NCI-H2107 treated with DMSO at 0.1 percent for 48 hours (cell line): ENCODE results near the gene GLT6D1.

Experiments
- DNase-seq: peaks from one replicate; lab custom pipeline; 2025; ENCODE audit not compliant: unreplicated experiment; lab: John Stamatoyannopoulos, UW

The GLT6D1 gene

GRCh38 chr9:135665795-135666189, 26.5 kb upstream of the GLT6D1 start:
- DNase-seq = no peak

GRCh38 chr9:135664801-135665794, 25.8 kb upstream of the GLT6D1 start:
- no peak for DNase-seq

GRCh38 chr9:135664266-135664665, 24.9 kb upstream of the GLT6D1 start:
- no peak for DNase-seq

GRCh38 chr9:135663857-135664256, 24.5 kb upstream of the GLT6D1 start:
- DNase-seq = no peak

- DNase-seq = no peak
Observed at GRCh38 chr9:135663451-135663770, 24.1 kb upstream of the GLT6D1 start.

GRCh38 chr9:135662758-135663450, 23.6 kb upstream of the GLT6D1 start, which contains the start of gene LCN9:
Gene LCN9 (plus strand): TSS chr9:135663309. CDS start chr9:135663322, 13 bp downstream.
- DNase-seq = no peak

GRCh38 chr9:135661816-135662560, 22.6 kb upstream of the GLT6D1 start:
- no peak for DNase-seq

GRCh38 chr9:135660407-135660806, 21.1 kb upstream of the GLT6D1 start:
- DNase-seq = no peak

GRCh38 chr9:135659252-135659651, 19.9 kb upstream of the GLT6D1 start:
- no peak for DNase-seq

- no peak for DNase-seq
Observed at GRCh38 chr9:135657416-135657815, 18.1 kb upstream of the GLT6D1 start.

GRCh38 chr9:135655317-135655716, 16.0 kb upstream of the GLT6D1 start:
- DNase-seq = no peak

GRCh38 chr9:135650408-135650807, 11.1 kb upstream of the GLT6D1 start:
- no peak for DNase-seq

- no peak for DNase-seq
Observed at GRCh38 chr9:135649508-135649907, 10.2 kb upstream of the GLT6D1 start.

- no peak for DNase-seq
Observed at GRCh38 chr9:135648494-135649410, 9.4 kb upstream of the GLT6D1 start.

- no peak for DNase-seq
Observed at GRCh38 chr9:135647884-135648283, 8.5 kb upstream of the GLT6D1 start.

- no peak for DNase-seq
Observed at GRCh38 chr9:135644631-135645218, 5.4 kb upstream of the GLT6D1 start.

GRCh38 chr9:135641745-135642144, 2.4 kb upstream of the GLT6D1 start:
- no peak for DNase-seq

- DNase-seq = no peak
Observed at GRCh38 chr9:135641047-135641446, 1.7 kb upstream of the GLT6D1 start.

- peak; percentile 38 for DNase-seq
Observed at GRCh38 chr9:135636930-135637530, 2.3 kb downstream of the GLT6D1 start.

- DNase-seq = no peak
Observed at GRCh38 chr9:135632841-135633240, 6.5 kb downstream of the GLT6D1 start.
